Measurements from ENCODE around the gene PTPRN2.

Gene PTPRN2

DNA sequence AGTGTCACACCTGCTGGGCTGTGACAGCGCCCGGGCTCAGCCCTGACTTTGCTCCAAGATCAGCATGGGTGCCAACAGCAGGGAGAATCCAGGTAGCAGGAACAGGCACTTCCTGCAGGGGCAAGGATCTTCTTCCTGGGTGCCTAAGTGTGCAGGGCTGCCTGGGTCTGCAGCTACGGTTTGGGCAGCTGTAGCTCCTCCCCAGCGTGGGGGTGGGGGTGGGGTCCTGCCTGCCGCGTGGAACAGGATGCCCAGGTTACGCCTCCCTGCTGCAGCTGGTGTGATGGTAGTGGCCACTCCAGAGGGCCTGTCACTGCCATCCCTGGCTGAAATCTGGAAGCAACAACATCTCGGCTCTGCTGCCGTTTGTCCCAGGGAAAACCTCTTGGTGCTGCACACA is 981.5 kb downstream of the PTPRN2 start:
- H3K23ac ChIP-seq (ENCODE audit: low read depth, low read length, poor library complexity): no peak overlapping the region
- H4K8ac ChIP-seq (ENCODE audit: low read depth, low read length): peak overlapping the region; percentile 57
- no peak overlapping the region for H3K4me3 ChIP-seq (ENCODE audit: low read length in 2 of 2)
- no peak overlapping the region for H2AFZ ChIP-seq (ENCODE audit: low read length)
- H3K14ac ChIP-seq (ENCODE audit: low read length): peak overlapping the region; percentile 65
- H3K18ac ChIP-seq (ENCODE audit: low read length): peak overlapping the region; percentile 78
- H2BK5ac ChIP-seq (ENCODE audit: low read length): no peak overlapping the region
- H2BK120ac ChIP-seq (ENCODE audit: low read depth, low read length): no peak overlapping the region
- peak overlapping the region; percentile 5 for H3K9ac ChIP-seq (ENCODE audit: low read depth, low read length, poor library complexity)
- H2BK12ac ChIP-seq (ENCODE audit: low read length): no peak overlapping the region
- H3K27me3 ChIP-seq (ENCODE audit: control insufficient read depth in 3 of 3, insufficient read depth in 3 of 3, low read depth in 1 of 3, low read length in 3 of 3): no peaks in the 10 kb centered on the region
- peaks cover 11% of the 10 kb centered on the region for H3K79me1 ChIP-seq (ENCODE audit: low read depth, low read length)
- H4K91ac ChIP-seq (ENCODE audit: low read depth, low read length, poor library complexity): no peak overlapping the region
- H2AK5ac ChIP-seq (ENCODE audit: low read depth, low read length): no peak overlapping the region
- H3K4ac ChIP-seq (ENCODE audit: low read length): no peak overlapping the region
- no peak for DNase-seq (ENCODE audit: low spot score)
- no peaks in the 10 kb centered on the region for H3K9me3 ChIP-seq (replicated peaks in 1 of 2; ENCODE audit: control insufficient read depth in 2 of 2, insufficient read depth in 1 of 2, low read depth in 1 of 2, low read length in 2 of 2)
- no peak overlapping the region for H3K4me2 ChIP-seq (ENCODE audit: insufficient read depth, low read length, poor library complexity, severe bottlenecking)
- H2BK15ac ChIP-seq (ENCODE audit: low read length): no peak overlapping the region
- H3K27ac ChIP-seq (replicated peaks; ENCODE audit: low read length): no peak overlapping the region
- no CpG with 5 or more reads among the region's 9 CpGs for WGBS, 2 donors (ENCODE audit: extremely low coverage in 2 of 2, insufficient read length in 2 of 2, insufficient replicate concordance in 1 of 2)
- H3K36me3 ChIP-seq (replicated peaks in 1 of 2; ENCODE audit: control insufficient read depth in 2 of 2, insufficient read depth in 2 of 2, low read length in 2 of 2): peaks cover 30 to 98% of the 10 kb centered on the region in 2 donors
- peaks cover 0 to 1% of the 10 kb centered on the region in 2 donors for H3K4me1 ChIP-seq (ENCODE audit: control insufficient read depth in 2 of 2, insufficient read depth in 1 of 2, low read depth in 1 of 2, low read length in 2 of 2)

GRCh38 chr7:157605638-157606037 is 982.0 kb downstream of the PTPRN2 start:
- Histone ChIP-seq H3K23ac (ENCODE audit: low read depth, low read length, poor library complexity) (no peak overlapping the region), H3K4me2 (ENCODE audit: insufficient read depth, low read length, poor library complexity, severe bottlenecking) (no peak overlapping the region), H3K14ac (ENCODE audit: low read length) (peak overlapping the region; percentile 65), H2BK12ac (ENCODE audit: low read length) (no peak overlapping the region), H4K8ac (ENCODE audit: low read depth, low read length) (peak overlapping the region; percentile 57), H3K9me3 (replicated peaks in 1 of 2; ENCODE audit: control insufficient read depth in 2 of 2, insufficient read depth in 1 of 2, low read depth in 1 of 2, low read length in 2 of 2) (no peaks in the 10 kb centered on the region), H3K4me1 (ENCODE audit: control insufficient read depth in 2 of 2, insufficient read depth in 1 of 2, low read depth in 1 of 2, low read length in 2 of 2) (peaks cover 0 to 1% of the 10 kb centered on the region in 2 donors), H2BK15ac (ENCODE audit: low read length) (no peak overlapping the region), H2AFZ (ENCODE audit: low read length) (no peak overlapping the region), H3K27me3 (ENCODE audit: control insufficient read depth in 3 of 3, insufficient read depth in 3 of 3, low read depth in 1 of 3, low read length in 3 of 3) (no peaks in the 10 kb centered on the region), H3K9ac (ENCODE audit: low read depth, low read length, poor library complexity) (no peak overlapping the region), H3K27ac (replicated peaks; ENCODE audit: low read length) (no peak overlapping the region), H3K18ac (ENCODE audit: low read length) (peak overlapping the region; percentile 18), H3K4me3 (ENCODE audit: low read length in 2 of 2) (no peak overlapping the region), H3K36me3 (replicated peaks in 1 of 2; ENCODE audit: control insufficient read depth in 2 of 2, insufficient read depth in 2 of 2, low read length in 2 of 2) (peaks cover 27 to 98% of the 10 kb centered on the region in 2 donors), H3K79me1 (ENCODE audit: low read depth, low read length) (peaks cover 10% of the 10 kb centered on the region), H4K91ac (ENCODE audit: low read depth, low read length, poor library complexity) (no peak overlapping the region), H2BK120ac (ENCODE audit: low read depth, low read length) (peak overlapping the region; percentile 35), H3K4ac (ENCODE audit: low read length) (no peak overlapping the region), H2AK5ac (ENCODE audit: low read depth, low read length) (no peak overlapping the region), H2BK5ac (ENCODE audit: low read length) (peak overlapping the region; percentile 76)
- no CpG with 5 or more reads among the region's 3 CpGs for WGBS, 2 donors (ENCODE audit: extremely low coverage in 2 of 2, insufficient read length in 2 of 2, insufficient replicate concordance in 1 of 2)
- no peak for DNase-seq (ENCODE audit: low spot score)

DNA sequence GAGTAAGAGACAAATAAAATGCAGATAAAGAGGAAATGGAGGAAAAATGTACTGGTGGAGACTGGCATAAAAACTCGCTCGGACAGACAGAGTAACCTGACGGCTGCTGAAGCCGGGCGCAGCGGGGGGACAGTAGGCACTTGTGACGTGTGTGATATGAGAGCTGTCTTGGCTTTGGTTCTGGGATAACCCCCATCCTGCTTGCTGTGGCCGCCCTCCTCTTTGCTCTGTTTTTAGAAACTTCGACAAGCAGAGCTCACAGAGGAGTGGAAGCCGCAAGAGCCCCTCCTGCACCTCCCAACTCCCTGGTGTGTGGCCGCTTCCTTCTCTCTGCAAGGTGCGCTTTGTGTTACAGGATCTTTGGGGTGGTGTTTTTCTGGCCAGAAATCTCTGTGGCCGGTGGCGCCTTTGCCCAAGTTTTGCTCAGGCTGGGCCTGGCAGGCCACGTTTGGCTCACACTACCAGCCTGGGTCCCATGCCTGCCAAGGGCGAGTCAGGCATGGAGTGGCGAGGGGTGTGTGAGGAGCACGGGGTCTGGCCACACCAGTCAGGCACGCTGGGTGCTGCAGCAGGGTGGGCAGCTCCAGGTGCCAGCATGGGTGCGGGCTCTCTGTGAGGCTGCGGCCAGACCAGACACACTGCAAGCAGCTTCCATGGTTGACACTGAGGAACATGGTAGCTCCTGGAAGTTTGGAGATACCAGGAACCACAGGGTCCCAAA is 982.8 kb downstream of the PTPRN2 start:
- peak overlapping the region; percentile 58 for H3K14ac ChIP-seq (ENCODE audit: low read length)
- WGBS, 2 donors (ENCODE audit: extremely low coverage in 2 of 2, insufficient read length in 2 of 2, insufficient replicate concordance in 1 of 2): no CpG with 5 or more reads among the region's 21 CpGs
- peaks cover 0 to 1% of the 10 kb centered on the region in 2 donors for H3K4me1 ChIP-seq (ENCODE audit: control insufficient read depth in 2 of 2, insufficient read depth in 1 of 2, low read depth in 1 of 2, low read length in 2 of 2)
- no peaks in the 10 kb centered on the region for H3K9me3 ChIP-seq (replicated peaks in 1 of 2; ENCODE audit: control insufficient read depth in 2 of 2, insufficient read depth in 1 of 2, low read depth in 1 of 2, low read length in 2 of 2)
- no peak overlapping the region for H3K9ac ChIP-seq (ENCODE audit: low read depth, low read length, poor library complexity)
- no peak overlapping the region for H3K27ac ChIP-seq (replicated peaks; ENCODE audit: low read length)
- no peak overlapping the region for H2BK15ac ChIP-seq (ENCODE audit: low read length)
- no peak overlapping the region for H4K8ac ChIP-seq (ENCODE audit: low read depth, low read length)
- H3K27me3 ChIP-seq (ENCODE audit: control insufficient read depth in 3 of 3, insufficient read depth in 3 of 3, low read depth in 1 of 3, low read length in 3 of 3): no peaks in the 10 kb centered on the region
- H4K91ac ChIP-seq (ENCODE audit: low read depth, low read length, poor library complexity): no peak overlapping the region
- peaks cover 21 to 97% of the 10 kb centered on the region in 2 donors for H3K36me3 ChIP-seq (replicated peaks in 1 of 2; ENCODE audit: control insufficient read depth in 2 of 2, insufficient read depth in 2 of 2, low read length in 2 of 2)
- H2AK5ac ChIP-seq (ENCODE audit: low read depth, low read length): peak overlapping the region; percentile 49
- no peak overlapping the region for H2AFZ ChIP-seq (ENCODE audit: low read length)
- no peak overlapping the region for H2BK12ac ChIP-seq (ENCODE audit: low read length)
- no peak overlapping the region for H3K4me2 ChIP-seq (ENCODE audit: insufficient read depth, low read length, poor library complexity, severe bottlenecking)
- no peak for DNase-seq (ENCODE audit: low spot score)
- no peak overlapping the region for H2BK120ac ChIP-seq (ENCODE audit: low read depth, low read length)
- peak overlapping the region; percentile 89 for H3K18ac ChIP-seq (ENCODE audit: low read length)
- peak overlapping the region; percentile 65 for H3K23ac ChIP-seq (ENCODE audit: low read depth, low read length, poor library complexity)
- H2BK5ac ChIP-seq (ENCODE audit: low read length): peak overlapping the region; percentile 76
- H3K4me3 ChIP-seq (ENCODE audit: low read length in 2 of 2): no peak overlapping the region
- H3K4ac ChIP-seq (ENCODE audit: low read length): no peak overlapping the region
- H3K79me1 ChIP-seq (ENCODE audit: low read depth, low read length): peaks cover 5% of the 10 kb centered on the region

DNA sequence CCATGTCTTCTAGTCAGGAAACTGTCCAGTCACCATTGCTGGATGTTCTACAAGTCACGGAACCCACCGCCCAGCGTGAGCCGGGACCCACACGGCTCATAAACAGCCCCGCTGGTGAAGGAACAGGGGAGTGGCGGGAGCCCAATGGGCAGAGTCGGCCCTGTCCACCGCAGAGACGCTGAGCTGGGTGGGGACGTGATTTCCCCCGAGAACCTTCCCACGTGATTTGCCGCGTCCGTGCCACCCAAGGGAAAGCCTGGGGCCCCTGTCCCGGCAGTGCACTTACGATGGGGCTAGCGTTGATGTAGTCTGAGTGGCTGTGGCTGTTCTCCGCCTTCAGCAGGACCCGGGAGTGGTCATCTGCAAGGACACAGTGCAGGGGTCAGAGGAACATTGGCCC is 983.9 kb downstream of the PTPRN2 start:
- no peak for DNase-seq (ENCODE audit: low spot score)
- H2AFZ ChIP-seq (ENCODE audit: low read length): no peak overlapping the region
- peak overlapping the region; percentile 73 for H2BK5ac ChIP-seq (ENCODE audit: low read length)
- H3K79me1 ChIP-seq (ENCODE audit: low read depth, low read length): peaks cover 5% of the 10 kb centered on the region
- H3K4me1 ChIP-seq (ENCODE audit: control insufficient read depth in 2 of 2, insufficient read depth in 1 of 2, low read depth in 1 of 2, low read length in 2 of 2): peaks cover 0 to 1% of the 10 kb centered on the region in 2 donors
- H3K27me3 ChIP-seq (ENCODE audit: control insufficient read depth in 3 of 3, insufficient read depth in 3 of 3, low read depth in 1 of 3, low read length in 3 of 3): no peaks in the 10 kb centered on the region
- H2AK5ac ChIP-seq (ENCODE audit: low read depth, low read length): peak overlapping the region; percentile 48
- H3K4me3 ChIP-seq (ENCODE audit: low read length in 2 of 2): no peak overlapping the region
- no peak overlapping the region for H4K8ac ChIP-seq (ENCODE audit: low read depth, low read length)
- H4K91ac ChIP-seq (ENCODE audit: low read depth, low read length, poor library complexity): no peak overlapping the region
- no peak overlapping the region for H2BK15ac ChIP-seq (ENCODE audit: low read length)
- no peak overlapping the region for H2BK12ac ChIP-seq (ENCODE audit: low read length)
- peak overlapping the region; percentile 34 for H3K23ac ChIP-seq (ENCODE audit: low read depth, low read length, poor library complexity)
- peak overlapping the region; percentile 74 for H3K18ac ChIP-seq (ENCODE audit: low read length)
- WGBS, 2 donors (ENCODE audit: extremely low coverage in 2 of 2, insufficient read length in 2 of 2, insufficient replicate concordance in 1 of 2): no CpG with 5 or more reads among the region's 21 CpGs
- no peak overlapping the region for H3K4me2 ChIP-seq (ENCODE audit: insufficient read depth, low read length, poor library complexity, severe bottlenecking)
- H2BK120ac ChIP-seq (ENCODE audit: low read depth, low read length): no peak overlapping the region
- H3K9me3 ChIP-seq (replicated peaks in 1 of 2; ENCODE audit: control insufficient read depth in 2 of 2, insufficient read depth in 1 of 2, low read depth in 1 of 2, low read length in 2 of 2): no peaks in the 10 kb centered on the region
- H3K4ac ChIP-seq (ENCODE audit: low read length): no peak overlapping the region
- no peak overlapping the region for H3K27ac ChIP-seq (replicated peaks; ENCODE audit: low read length)
- H3K36me3 ChIP-seq (replicated peaks in 1 of 2; ENCODE audit: control insufficient read depth in 2 of 2, insufficient read depth in 2 of 2, low read length in 2 of 2): peaks cover 19 to 97% of the 10 kb centered on the region in 2 donors
- H3K14ac ChIP-seq (ENCODE audit: low read length): peak overlapping the region; percentile 91
- H3K9ac ChIP-seq (ENCODE audit: low read depth, low read length, poor library complexity): no peak overlapping the region
